Measurements from ENCODE around the gene SDCCAG8. TPM values are rescaled to one million over a fixed set of nuclear protein-coding genes. Genes with fewer than 3 reads are reported as not detected.

The SDCCAG8 gene
- total and polyA plus RNA-seq, 2 donors from 2014 or later, result 29.6 to 53.2 TPM

DNA sequence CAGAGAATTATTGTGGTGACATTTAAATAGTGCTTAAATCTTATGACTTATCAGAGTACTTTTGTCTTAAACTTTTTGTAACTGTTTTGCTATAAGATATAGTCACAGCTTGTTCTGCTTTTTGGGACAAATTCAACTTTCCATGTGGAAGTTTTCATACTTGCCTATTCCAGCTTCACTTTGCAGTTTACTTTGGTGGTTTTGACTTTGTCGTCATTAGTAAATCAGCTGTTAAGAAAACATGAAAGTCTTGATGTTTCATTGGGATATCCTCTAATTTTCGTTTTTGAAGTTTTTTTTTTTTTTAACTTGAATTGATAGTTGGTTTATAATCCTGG, 31.3 kb downstream of the SDCCAG8 start:
- Histone ChIP-seq H3K4me1 (ENCODE audit: control insufficient read depth in 2 of 3, insufficient read depth in 2 of 3, low read depth in 1 of 3, low read length in 3 of 3) (no peaks in the 10 kb centered on the region), H3K9ac (ENCODE audit: low read length in 3 of 3) (no peak overlapping the region), H3K4me3 (ENCODE audit: low read length in 3 of 3) (no peak overlapping the region), H3K36me3 (ENCODE audit: control insufficient read depth in 2 of 3, insufficient read depth in 3 of 3, low read length in 3 of 3) (peaks cover 0 to 12% (median 3%) of the 10 kb centered on the region in 3 donors), H3K27me3 (ENCODE audit: control insufficient read depth, insufficient read depth, low read length) (no peaks in the 10 kb centered on the region), H3K27ac (ENCODE audit: low read depth in 2 of 2, low read length in 2 of 2) (peak overlapping the region in 1 of 2 donors; percentile 16), H3K9me3 (ENCODE audit: control insufficient read depth in 2 of 3, insufficient read depth in 1 of 3, low read length in 3 of 3) (no peaks in the 10 kb centered on the region)
- intact Hi-C loops (cut with DNase I), result no loop called here
- no peak for FAIRE-seq
- no peak for TF ChIP-seq CTCF (IDR thresholded peaks at IDR 0.05; ENCODE audit: borderline replicate concordance, extremely low read depth, insufficient read depth)
- peak in 1 of 5 donors; percentile 33 for DNase-seq

GRCh38 chr1:243287652-243288051, 31.8 kb downstream of the SDCCAG8 start:
- no peaks in the 10 kb centered on the region for H3K9me3 ChIP-seq (ENCODE audit: control insufficient read depth in 2 of 3, insufficient read depth in 1 of 3, low read length in 3 of 3)
- H3K36me3 ChIP-seq (ENCODE audit: control insufficient read depth in 2 of 3, insufficient read depth in 3 of 3, low read length in 3 of 3), result peaks cover 0 to 12% (median 3%) of the 10 kb centered on the region in 3 donors
- H3K4me3 ChIP-seq (ENCODE audit: low read length in 3 of 3), result no peak overlapping the region
- no peaks in the 10 kb centered on the region for H3K27me3 ChIP-seq (ENCODE audit: control insufficient read depth, insufficient read depth, low read length)
- intact Hi-C loops (cut with DNase I), result no loop called here
- DNase-seq, result peak in 1 of 5 donors; percentile 26
- H3K9ac ChIP-seq (ENCODE audit: low read length in 3 of 3), result no peak overlapping the region
- TF ChIP-seq CTCF (IDR thresholded peaks at IDR 0.05; ENCODE audit: borderline replicate concordance, extremely low read depth, insufficient read depth), result no peak
- H3K4me1 ChIP-seq (ENCODE audit: control insufficient read depth in 2 of 3, insufficient read depth in 2 of 3, low read depth in 1 of 3, low read length in 3 of 3), result no peaks in the 10 kb centered on the region
- peak; percentile 91 for FAIRE-seq
- H3K27ac ChIP-seq (ENCODE audit: low read depth in 2 of 2, low read length in 2 of 2), result peak overlapping the region in 1 of 2 donors; percentile 75

GRCh38 chr1:243288062-243288461, 32.2 kb downstream of the SDCCAG8 start:
- Histone ChIP-seq H3K36me3 (ENCODE audit: control insufficient read depth in 2 of 3, insufficient read depth in 3 of 3, low read length in 3 of 3) (peaks cover 0 to 12% (median 3%) of the 10 kb centered on the region in 3 donors), H3K9me3 (ENCODE audit: control insufficient read depth in 2 of 3, insufficient read depth in 1 of 3, low read length in 3 of 3) (no peaks in the 10 kb centered on the region), H3K4me1 (ENCODE audit: control insufficient read depth in 2 of 3, insufficient read depth in 2 of 3, low read depth in 1 of 3, low read length in 3 of 3) (no peaks in the 10 kb centered on the region), H3K27me3 (ENCODE audit: control insufficient read depth, insufficient read depth, low read length) (no peaks in the 10 kb centered on the region), H3K9ac (ENCODE audit: low read length in 3 of 3) (no peak overlapping the region), H3K4me3 (ENCODE audit: low read length in 3 of 3) (no peak overlapping the region), H3K27ac (ENCODE audit: low read depth in 2 of 2, low read length in 2 of 2) (peak overlapping the region in 1 of 2 donors; percentile 75)
- intact Hi-C loops (cut with DNase I), result no loop called here
- no peak for TF ChIP-seq CTCF (IDR thresholded peaks at IDR 0.05; ENCODE audit: borderline replicate concordance, extremely low read depth, insufficient read depth)
- no peak for DNase-seq
- FAIRE-seq, result no peak

DNA sequence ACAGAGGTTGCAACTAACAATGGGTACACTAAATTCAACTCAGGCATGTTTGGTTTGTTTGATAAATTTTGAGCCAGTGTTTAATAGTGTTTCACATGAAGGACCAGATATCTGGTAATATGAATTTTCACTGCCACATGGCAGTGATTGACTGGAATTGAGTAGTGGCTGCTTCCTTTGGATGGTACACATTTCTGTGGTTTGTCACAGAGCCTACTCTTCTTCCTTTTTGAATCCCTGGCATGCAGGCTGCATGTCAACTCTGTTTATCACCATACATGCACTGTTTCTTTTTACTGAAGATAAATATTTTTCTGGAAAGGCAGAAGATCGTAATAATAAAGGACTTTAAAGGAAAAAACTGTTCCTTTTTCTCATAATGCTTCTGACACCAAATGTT, 35.5 kb downstream of the SDCCAG8 start:
- intact Hi-C loops (cut with DNase I), result no loop called here
- Histone ChIP-seq H3K9me3 (ENCODE audit: control insufficient read depth in 2 of 3, insufficient read depth in 1 of 3, low read length in 3 of 3) (no peaks in the 10 kb centered on the region), H3K9ac (ENCODE audit: low read length in 3 of 3) (no peak overlapping the region), H3K27me3 (ENCODE audit: control insufficient read depth, insufficient read depth, low read length) (no peaks in the 10 kb centered on the region), H3K36me3 (ENCODE audit: control insufficient read depth in 2 of 3, insufficient read depth in 3 of 3, low read length in 3 of 3) (peaks cover 0 to 12% (median 3%) of the 10 kb centered on the region in 3 donors), H3K4me3 (ENCODE audit: low read length in 3 of 3) (no peak overlapping the region), H3K27ac (ENCODE audit: low read depth in 2 of 2, low read length in 2 of 2) (no peak overlapping the region), H3K4me1 (ENCODE audit: control insufficient read depth in 2 of 3, insufficient read depth in 2 of 3, low read depth in 1 of 3, low read length in 3 of 3) (no peaks in the 10 kb centered on the region)
- no peak for TF ChIP-seq CTCF (IDR thresholded peaks at IDR 0.05; ENCODE audit: borderline replicate concordance, extremely low read depth, insufficient read depth)
- DNase-seq, result no peak
- no peak for FAIRE-seq

Data from kidney (tissue), 14 donors.